ENCODE results near the gene MCUB.

MCUB gene

GRCh38 chr4:109729718-109730618, 169.9 kb downstream of the MCUB start, which contains the start of gene PLA2G12A:
PLA2G12A (minus strand) TSS chr4:109730070; CDS start chr4:109729809, 261 bp downstream.
- peak; percentile 88 for DNase-seq (ENCODE audit: low spot score)

GRCh38 chr4:109730619-109731545, 170.8 kb downstream of the MCUB start:
- DNase-seq (ENCODE audit: low spot score), result no peak

GRCh38 chr4:109733728-109734127, 173.7 kb downstream of the MCUB start:
- DNase-seq (ENCODE audit: low spot score), result no peak

GRCh38 chr4:109735566-109736365, 175.7 kb downstream of the MCUB start:
- DNase-seq (ENCODE audit: low spot score), result no peak
